Astrocyte (in vitro differentiated cells and primary cell): ENCODE measurements around the gene VIM. TPM values are rescaled to one million over a fixed set of nuclear protein-coding genes. Genes with fewer than 3 reads are reported as not detected.

Experiments
- DNase-seq: peaks from one replicate; pipeline ENCODE4 v3.0.0-alpha.2; 2010; ENCODE audit warnings: low read depth
- FAIRE-seq: peaks from 2 replicates; lab custom pipeline; 2011; peaks lifted over from hg19 to GRCh38; lab: Jason Lieb, UNC
- H2AFZ ChIP-seq: 2 replicates; pipeline ENCODE4 v1.6.0; 2012; ENCODE audit warnings: low read depth, low read length, inconsistent platforms
- H3K27ac ChIP-seq: 2 replicates; pipeline ENCODE4 v1.5.1; 2011; ENCODE audit warnings: low read depth, low read length, inconsistent platforms
- H3K27me3 ChIP-seq: 2 replicates; pipeline ENCODE4 v1.6.0; 2011; ENCODE audit warnings: low read length, inconsistent platforms; ENCODE audit not compliant: insufficient read depth
- H3K36me3 ChIP-seq: 2 replicates; pipeline ENCODE4 v1.5.1; 2011; ENCODE audit warnings: low read length, inconsistent platforms; ENCODE audit not compliant: insufficient read depth
- H3K4me1 ChIP-seq: 2 replicates; pipeline ENCODE4 v1.5.1; 2011; ENCODE audit warnings: low read length, inconsistent platforms; ENCODE audit not compliant: insufficient read depth
- H3K4me2 ChIP-seq: 2 replicates; pipeline ENCODE4 v1.6.0; 2012; ENCODE audit warnings: low read length, inconsistent platforms
- H3K4me3 ChIP-seq: 2 replicates; pipeline ENCODE4 v1.5.1; 2011; ENCODE audit warnings: low read depth, mild to moderate bottlenecking, low read length, inconsistent platforms; ENCODE audit not compliant: insufficient read depth
- H3K79me2 ChIP-seq: 2 replicates; pipeline ENCODE4 v1.6.0; 2012; ENCODE audit warnings: mild to moderate bottlenecking, low read length, inconsistent platforms; ENCODE audit not compliant: insufficient read depth
- H3K9ac ChIP-seq: 2 replicates; pipeline ENCODE4 v1.6.0; 2012; ENCODE audit warnings: mild to moderate bottlenecking, low read length, inconsistent platforms
- H3K9me3 ChIP-seq: 2 replicates; pipeline ENCODE4 v1.5.1; 2012; ENCODE audit warnings: low read depth, mild to moderate bottlenecking, low read length, inconsistent platforms; ENCODE audit not compliant: insufficient read depth
- H4K20me1 ChIP-seq: 2 replicates; pipeline ENCODE4 v1.6.0; 2012; ENCODE audit warnings: low read length, inconsistent platforms; ENCODE audit not compliant: insufficient read depth
- H3K27ac Mint-ChIP-seq: one replicate; pipeline ENCODE4 v1.8.0; 2021; ENCODE audit warnings: mild to moderate bottlenecking, mixed read lengths; ENCODE audit not compliant: unreplicated experiment
- H3K27me3 Mint-ChIP-seq: one replicate; pipeline ENCODE4 v1.8.0; 2021; ENCODE audit warnings: low read depth, mixed read lengths; ENCODE audit not compliant: unreplicated experiment
- H3K36me3 Mint-ChIP-seq: one replicate; pipeline ENCODE4 v1.8.0; 2021; ENCODE audit warnings: low read depth, mixed read lengths; ENCODE audit not compliant: unreplicated experiment
- H3K4me1 Mint-ChIP-seq: one replicate; pipeline ENCODE4 v1.8.0; 2021; ENCODE audit warnings: low read depth, mixed read lengths; ENCODE audit not compliant: unreplicated experiment
- H3K4me3 Mint-ChIP-seq: one replicate; pipeline ENCODE4 v1.8.0; 2021; ENCODE audit warnings: mild to moderate bottlenecking, moderate library complexity, mixed read lengths; ENCODE audit not compliant: unreplicated experiment
- H3K9me3 Mint-ChIP-seq: one replicate; pipeline ENCODE4 v1.8.0; 2021; ENCODE audit warnings: mild to moderate bottlenecking, mixed read lengths; ENCODE audit not compliant: unreplicated experiment
- CTCF ChIP-seq: IDR thresholded peaks from 2 replicates; pipeline ENCODE4 v1.5.1; 2011; ENCODE audit warnings: low read depth, mild to moderate bottlenecking, inconsistent platforms, low read length, moderate library complexity; ENCODE audit not compliant: insufficient read depth
- EZH2 ChIP-seq: IDR thresholded peaks from 2 replicates; pipeline ENCODE4 v1.6.1; 2012; ENCODE audit warnings: mild to moderate bottlenecking, low read length, inconsistent platforms; ENCODE audit not compliant: insufficient read depth
- total RNA-seq: library from RNA; stranded (reverse); gene quantifications from 2 replicates; pipeline ENCODE4 v1.2.1, GENCODE V29; 2021

The VIM gene
- total RNA-seq, 1 donor from 2014 or later, result 5,400 TPM

GRCh38 chr10:17202999-17203398 is 25.0 kb upstream of the VIM start:
- Histone ChIP-seq H3K36me3 (no peaks in the 10 kb centered on the region), H3K79me2 (peaks cover 27% of the 10 kb centered on the region), H3K4me2 (no peak overlapping the region), H3K9ac (no peak overlapping the region), H3K27ac (no peak overlapping the region), H3K4me3 (no peak overlapping the region), H3K27me3 (no peaks in the 10 kb centered on the region), H3K4me1 (peaks cover 30% of the 10 kb centered on the region), H3K9me3 (no peaks in the 10 kb centered on the region), H4K20me1 (no peaks in the 10 kb centered on the region), H2AFZ (no peak overlapping the region)
- no peaks in the 10 kb centered on the region for H3K27me3 Mint-ChIP-seq
- FAIRE-seq (no peak), DNase-seq (no peak)
- peak overlapping the region; percentile 16 for H3K4me3 Mint-ChIP-seq
- H3K4me1 Mint-ChIP-seq, result peaks cover 52% of the 10 kb centered on the region
- no peaks in the 10 kb centered on the region for H3K9me3 Mint-ChIP-seq
- H3K36me3 Mint-ChIP-seq, result no peaks in the 10 kb centered on the region
- TF ChIP-seq CTCF, result no peak
- no peak for TF ChIP-seq EZH2
- peak overlapping the region; percentile 98 for H3K27ac Mint-ChIP-seq

DNA sequence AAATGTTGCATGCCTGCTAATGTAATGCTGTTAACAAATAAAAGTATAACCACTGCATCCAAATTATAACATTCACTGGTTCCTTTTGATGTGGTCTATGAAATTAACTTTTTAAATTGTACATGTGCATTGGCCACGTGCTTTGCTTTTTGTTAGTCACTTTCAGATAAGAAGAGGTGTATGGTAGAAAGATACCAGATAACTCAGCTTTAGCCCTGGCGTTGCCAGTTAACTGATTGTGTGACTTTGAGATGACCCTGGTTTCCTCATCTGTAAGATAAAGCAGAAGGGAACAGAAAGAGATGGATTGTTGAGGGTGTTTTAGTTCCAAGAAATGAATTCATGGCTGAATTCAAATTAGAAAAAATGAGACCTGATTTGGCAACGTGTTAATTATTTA is 24.6 kb upstream of the VIM start:
- Histone ChIP-seq H3K4me1 (peaks cover 34% of the 10 kb centered on the region), H3K9ac (no peak overlapping the region), H2AFZ (no peak overlapping the region), H3K36me3 (no peaks in the 10 kb centered on the region), H4K20me1 (no peaks in the 10 kb centered on the region), H3K27me3 (no peaks in the 10 kb centered on the region), H3K9me3 (no peaks in the 10 kb centered on the region), H3K4me3 (no peak overlapping the region), H3K4me2 (no peak overlapping the region), H3K79me2 (peaks cover 23% of the 10 kb centered on the region), H3K27ac (no peak overlapping the region)
- Mint-ChIP-seq H3K4me3 (no peak overlapping the region), H3K4me1 (peaks cover 55% of the 10 kb centered on the region), H3K27me3 (no peaks in the 10 kb centered on the region), H3K36me3 (no peaks in the 10 kb centered on the region), H3K27ac (no peak overlapping the region), H3K9me3 (no peaks in the 10 kb centered on the region)
- no peak for DNase-seq
- TF ChIP-seq EZH2 (no peak), CTCF (no peak)
- FAIRE-seq, result peak; percentile 32

- FAIRE-seq, result peak; percentile 88
- DNase-seq, result peak; percentile 86
- Histone ChIP-seq H3K27me3 (no peaks in the 10 kb centered on the region), H3K36me3 (no peaks in the 10 kb centered on the region), H3K9ac (peak overlapping the region; percentile 66), H3K79me2 (no peaks in the 10 kb centered on the region), H4K20me1 (no peaks in the 10 kb centered on the region), H2AFZ (peak overlapping the region; percentile 1), H3K4me2 (peak overlapping the region; percentile 59), H3K27ac (peak overlapping the region; percentile 89), H3K4me1 (peaks cover 30% of the 10 kb centered on the region), H3K4me3 (no peak overlapping the region), H3K9me3 (no peaks in the 10 kb centered on the region)
- no peak for TF ChIP-seq CTCF
- no peak for TF ChIP-seq EZH2
- Mint-ChIP-seq H3K4me1 (peaks cover 53% of the 10 kb centered on the region), H3K36me3 (no peaks in the 10 kb centered on the region), H3K9me3 (no peaks in the 10 kb centered on the region), H3K4me3 (peak overlapping the region; percentile 27), H3K27me3 (no peaks in the 10 kb centered on the region), H3K27ac (peak overlapping the region; percentile 98)
Observed at GRCh38 chr10:17206210-17206709, 21.8 kb upstream of the VIM start.
